ENCODE measurements around the gene DENND5B. TPM values are rescaled to one million over a fixed set of nuclear protein-coding genes. Genes with fewer than 3 reads are reported as not detected.
"Not testable (repeated sequence)": the region's sequence is repeated elsewhere in the genome, so short reads cannot be mapped to it uniquely, and the experiment has no call there.

The DENND5B gene
- total RNA-seq, 2 donors from 2014 or later = 0.10 to 0.18 TPM

DNA sequence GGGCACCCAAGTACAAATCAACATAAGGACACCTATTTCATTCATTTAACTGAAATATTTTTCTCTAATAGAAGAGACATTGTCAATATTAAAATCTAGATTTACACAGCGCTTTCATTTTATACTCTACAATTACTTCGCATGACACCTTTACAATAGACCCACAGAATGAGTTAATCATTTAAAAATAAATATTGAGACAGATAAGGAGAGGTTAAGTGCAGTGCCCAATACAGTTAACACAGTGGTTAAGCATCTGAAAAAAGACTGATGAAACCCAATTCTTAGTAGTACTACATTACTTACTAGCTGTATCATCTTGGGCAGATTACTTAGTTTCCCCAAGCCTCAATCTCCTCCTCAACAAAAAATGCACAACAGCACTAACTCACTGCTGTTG, 116.2 kb downstream of the DENND5B start:
- no peak for ATAC-seq
- no peaks in the 10 kb centered on the region for H3K9me3 Mint-ChIP-seq
- no peaks in the 10 kb centered on the region for H3K36me3 Mint-ChIP-seq
- DNase-seq (ENCODE audit: low spot score in 2 of 2) = no peak
- H3K27ac Mint-ChIP-seq = no peak overlapping the region

DNA sequence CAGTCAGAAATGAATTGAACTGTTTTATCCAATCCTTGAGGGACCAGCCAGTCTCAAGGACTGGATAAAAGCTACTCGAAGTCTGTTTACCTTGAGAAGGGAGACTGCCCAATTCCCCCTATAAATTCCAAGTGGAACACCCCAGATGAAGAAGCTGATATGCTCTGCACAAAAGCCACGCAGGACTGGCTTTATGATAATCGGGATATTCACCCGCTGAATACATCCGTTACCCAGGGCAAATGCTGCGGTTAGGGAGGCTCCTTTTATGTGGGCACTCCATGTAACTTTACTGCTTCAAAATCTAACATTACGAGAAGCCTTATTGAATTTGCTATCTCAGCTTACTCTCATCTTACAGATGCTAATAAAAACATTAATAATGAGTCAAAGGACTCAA, 119.1 kb downstream of the DENND5B start:
- Mint-ChIP-seq H3K9me3 (no peaks in the 10 kb centered on the region), H3K27ac (no peak overlapping the region), H3K36me3 (no peaks in the 10 kb centered on the region)
- ATAC-seq (no peak), DNase-seq (ENCODE audit: low spot score in 2 of 2) (no peak)

DNA sequence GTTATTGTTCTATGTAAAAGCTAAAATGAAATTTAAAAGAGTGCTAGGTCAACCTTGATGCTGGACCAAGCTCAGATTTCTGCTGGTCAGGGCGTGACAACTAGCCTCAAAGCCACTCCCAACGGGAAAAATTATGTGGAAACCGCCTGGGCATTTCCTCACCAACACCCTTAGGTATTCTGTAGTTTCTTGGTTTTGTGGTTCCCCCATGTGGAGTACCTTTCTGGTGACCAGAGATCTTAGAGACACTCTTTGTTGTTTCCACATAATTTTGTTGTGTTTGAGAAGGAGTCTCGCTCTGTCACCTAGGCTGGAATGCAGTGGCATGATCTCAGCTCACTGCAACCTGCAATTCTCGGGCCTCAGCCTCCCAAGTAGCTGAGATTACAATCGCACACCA, 119.9 kb downstream of the DENND5B start:
- no peaks in the 10 kb centered on the region for H3K36me3 Mint-ChIP-seq
- ATAC-seq (no peak), DNase-seq (ENCODE audit: low spot score in 2 of 2) (no peak)
- H3K27ac Mint-ChIP-seq = no peak overlapping the region
- no peaks in the 10 kb centered on the region for H3K9me3 Mint-ChIP-seq

DNA sequence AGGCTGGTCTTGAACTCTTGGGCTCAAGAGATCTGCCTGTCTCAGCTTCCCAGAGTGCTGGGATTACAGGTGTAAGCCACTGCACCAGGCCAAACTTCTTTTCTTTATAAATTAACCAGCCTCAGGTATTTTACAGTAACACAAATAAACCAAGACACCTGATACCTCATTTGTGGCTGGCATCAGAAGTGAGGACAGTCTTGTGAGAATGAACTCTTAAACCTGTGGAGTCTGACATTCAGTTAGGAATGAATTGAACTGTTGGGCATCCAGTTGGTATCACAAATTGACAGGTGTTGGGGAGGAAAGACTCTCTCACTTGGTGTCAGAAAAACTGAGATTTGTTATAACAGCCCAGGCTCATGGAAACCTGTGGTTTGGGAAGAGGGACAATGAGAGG, 120.5 kb downstream of the DENND5B start:
- ATAC-seq (no peak), DNase-seq (ENCODE audit: low spot score in 2 of 2) (no peak)
- no peaks in the 10 kb centered on the region for H3K36me3 Mint-ChIP-seq
- H3K27ac Mint-ChIP-seq = no peak overlapping the region
- H3K9me3 Mint-ChIP-seq = no peaks in the 10 kb centered on the region

DNA sequence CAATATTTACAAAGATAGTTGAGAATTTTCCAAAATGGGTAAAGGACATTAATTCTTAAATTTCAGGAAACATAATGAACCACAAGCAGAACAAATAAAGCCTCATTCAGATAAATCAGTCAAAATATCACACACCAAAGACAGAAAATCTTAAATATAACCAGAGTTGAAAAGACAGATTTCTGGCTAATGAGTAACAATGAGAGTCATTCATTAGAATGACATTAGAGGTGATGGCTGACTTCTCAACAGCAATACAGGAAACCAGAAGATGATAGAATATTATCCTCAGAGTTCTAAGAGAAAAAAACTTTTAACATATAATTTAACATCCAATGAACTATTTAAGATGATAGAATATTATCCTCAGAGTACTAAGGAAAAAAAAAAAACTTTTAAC, 124.2 kb downstream of the DENND5B start:
- H3K36me3 Mint-ChIP-seq = no peaks in the 10 kb centered on the region
- H3K27ac Mint-ChIP-seq = no peak overlapping the region
- ATAC-seq (no peak), DNase-seq (ENCODE audit: low spot score in 2 of 2) (no peak)
- no peaks in the 10 kb centered on the region for H3K9me3 Mint-ChIP-seq

DNA sequence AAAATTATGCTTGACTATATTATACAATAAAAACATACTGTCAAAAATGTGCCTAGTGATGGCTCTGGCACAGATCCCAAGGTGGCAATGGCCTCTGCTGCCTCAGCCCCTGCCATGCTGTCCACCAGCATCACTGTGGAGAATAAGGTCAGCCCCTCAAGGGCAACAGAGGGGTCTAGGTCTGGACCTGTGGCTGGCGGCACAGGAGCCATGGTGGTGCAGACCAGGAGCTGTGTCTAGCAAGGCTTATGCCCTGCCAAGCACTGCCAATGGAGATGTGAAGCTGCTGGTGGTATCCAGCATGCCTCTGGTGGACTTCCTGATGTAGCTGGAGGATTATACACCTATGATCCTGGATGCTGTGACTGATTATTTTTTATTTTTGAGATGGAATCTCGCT, 125.9 kb downstream of the DENND5B start:
- no peak for ATAC-seq

DNA sequence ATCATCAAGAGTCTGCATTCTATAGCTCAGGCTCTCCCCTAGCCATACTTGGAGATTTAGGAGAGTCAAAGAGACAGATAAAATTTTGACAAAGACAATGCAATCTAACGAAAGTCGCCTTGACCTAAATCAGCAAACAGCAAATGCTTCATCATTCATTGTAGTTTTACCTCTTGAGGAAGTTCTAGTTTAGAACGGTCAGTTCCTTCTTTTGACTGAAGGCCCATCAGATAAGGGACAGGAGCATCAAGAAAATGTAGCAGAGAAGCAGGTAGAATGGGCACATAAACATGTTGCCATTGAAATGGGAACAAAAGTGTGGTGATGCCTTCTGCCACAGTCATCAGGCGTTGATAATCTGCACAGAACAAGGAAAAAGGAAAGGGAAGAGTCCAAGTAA, 130.9 kb downstream of the DENND5B start:
- H3K36me3 Mint-ChIP-seq = no peaks in the 10 kb centered on the region
- DNase-seq (ENCODE audit: low spot score in 2 of 2) = no peak
- no peaks in the 10 kb centered on the region for H3K9me3 Mint-ChIP-seq
- no peak overlapping the region for H3K27ac Mint-ChIP-seq
- no peak for ATAC-seq

More for the DNA sequence above, 125.9 kb downstream of the DENND5B start:
- DNase-seq (ENCODE audit: low spot score in 2 of 2) = no peak
- Mint-ChIP-seq H3K36me3 (no peaks in the 10 kb centered on the region), H3K27ac (no peak overlapping the region), H3K9me3 (no peaks in the 10 kb centered on the region)

DNA sequence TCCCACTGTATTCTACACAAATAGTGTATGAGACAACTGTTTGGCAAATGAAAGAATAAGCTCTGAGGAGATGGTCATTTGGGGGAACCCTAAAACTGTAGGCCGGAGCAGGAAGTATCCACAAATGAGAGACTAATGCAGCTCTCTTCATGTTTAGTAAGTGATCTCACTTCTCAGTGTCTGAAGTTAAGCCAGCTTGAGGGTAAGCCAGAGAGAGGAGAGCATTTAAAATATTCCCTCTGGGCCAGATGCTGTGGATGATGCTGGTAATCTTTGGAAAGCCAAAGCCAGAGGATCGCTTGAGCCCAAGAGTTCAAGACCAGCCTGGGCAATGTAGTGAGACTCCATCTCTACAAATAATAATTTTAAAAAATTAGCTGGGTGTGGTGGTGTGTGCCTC, 134.4 kb downstream of the DENND5B start:
- Mint-ChIP-seq H3K27ac (no peak overlapping the region), H3K36me3 (no peaks in the 10 kb centered on the region), H3K9me3 (no peaks in the 10 kb centered on the region)
- DNase-seq (ENCODE audit: low spot score in 2 of 2) (no peak), ATAC-seq (no peak)

DNA sequence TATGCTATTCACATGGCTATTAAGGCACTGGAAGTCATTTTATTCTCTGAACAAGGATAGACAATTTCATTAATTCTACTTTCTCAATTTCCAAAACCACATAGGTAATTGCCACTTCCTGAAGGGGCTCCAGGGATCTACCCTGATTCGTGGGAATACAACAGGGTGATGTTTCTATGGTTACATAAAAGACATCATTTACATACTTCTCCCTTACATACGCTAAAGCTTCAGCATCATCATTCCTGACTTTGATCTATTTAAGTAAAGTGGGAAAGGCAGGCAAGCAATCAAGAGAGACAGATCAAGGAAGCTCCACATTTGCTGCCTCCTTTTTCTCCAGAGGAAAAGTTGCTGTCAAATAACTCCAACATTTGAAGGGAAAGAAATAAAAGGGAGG, 146.2 kb downstream of the DENND5B start:
- Mint-ChIP-seq H3K27ac (no peak overlapping the region), H3K36me3 (no peaks in the 10 kb centered on the region), H3K9me3 (no peaks in the 10 kb centered on the region)

DNA sequence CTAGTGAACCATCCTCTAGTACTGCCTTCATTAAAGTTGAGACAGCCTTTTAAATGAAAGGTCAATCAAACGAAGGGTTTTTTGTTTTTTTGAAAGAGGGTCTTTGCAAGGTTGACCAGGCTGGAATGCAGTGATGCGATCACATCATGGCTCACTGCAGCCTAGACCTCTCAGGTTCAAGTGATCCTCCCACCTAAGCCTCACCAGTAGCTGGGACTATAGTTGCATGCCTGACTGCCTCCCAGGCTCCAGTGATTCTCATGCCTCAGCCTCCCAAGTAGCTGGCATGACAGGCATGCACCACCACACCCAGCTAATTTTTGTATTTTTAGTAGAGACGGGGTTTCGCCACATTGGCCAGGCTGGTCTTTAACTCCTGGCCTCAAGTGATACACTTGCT, 150.3 kb downstream of the DENND5B start:
- DNase-seq (ENCODE audit: low spot score in 2 of 2) (no peak), ATAC-seq (no peak)

More for the DNA sequence above, 146.2 kb downstream of the DENND5B start:
- ATAC-seq (no peak), DNase-seq (ENCODE audit: low spot score in 2 of 2) (no peak)

DNA sequence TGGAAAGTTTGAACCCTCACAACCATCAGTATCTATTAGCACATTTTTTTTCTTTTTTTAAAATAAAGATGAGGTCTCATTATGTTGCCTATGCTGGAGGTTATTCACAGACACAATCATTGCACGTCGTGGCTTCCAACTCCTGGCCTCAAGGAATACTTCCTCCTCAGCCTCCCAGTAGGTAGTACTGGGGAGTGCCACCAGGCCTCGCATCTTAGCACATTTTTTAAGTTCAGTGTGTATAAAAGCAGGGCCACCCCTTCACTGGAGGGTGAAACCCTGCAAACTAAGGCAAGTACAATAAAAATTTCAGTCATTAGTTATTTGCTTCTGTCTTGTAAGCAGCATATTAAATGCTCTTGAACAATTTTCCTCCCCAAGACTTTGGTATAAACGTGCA, 150.8 kb downstream of the DENND5B start:
- ATAC-seq = no peak
- no peaks in the 10 kb centered on the region for H3K9me3 Mint-ChIP-seq
- H3K27ac Mint-ChIP-seq = no peak overlapping the region
- no peak for DNase-seq (ENCODE audit: low spot score in 2 of 2)
- H3K36me3 Mint-ChIP-seq = no peaks in the 10 kb centered on the region

More for the DNA sequence above, 150.3 kb downstream of the DENND5B start:
- H3K9me3 Mint-ChIP-seq = no peaks in the 10 kb centered on the region
- no peaks in the 10 kb centered on the region for H3K36me3 Mint-ChIP-seq
- no peak overlapping the region for H3K27ac Mint-ChIP-seq

DNA sequence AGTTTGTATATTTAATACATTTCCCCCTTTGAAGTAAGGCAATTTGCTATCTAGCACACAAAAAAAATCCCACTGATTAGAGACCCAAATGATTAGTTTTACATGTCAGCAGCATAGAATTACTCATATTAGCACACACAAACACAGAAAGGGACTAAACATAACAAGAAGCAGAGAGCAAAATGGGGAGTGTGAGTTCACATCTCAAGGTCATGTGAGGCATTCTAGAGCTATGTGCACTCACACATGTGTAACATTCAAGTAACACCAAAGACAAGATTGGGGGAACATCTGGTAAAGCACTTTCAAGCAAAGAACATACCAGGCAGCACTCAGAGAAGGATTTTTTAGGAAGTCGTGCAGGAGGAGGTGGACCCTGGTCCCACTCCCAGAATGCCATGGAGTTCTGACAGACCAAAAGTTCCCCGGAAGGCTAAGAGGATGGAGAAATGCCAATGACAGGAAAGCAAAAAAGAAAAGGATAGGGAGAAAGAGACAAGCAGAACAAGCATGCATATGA, 159.2 kb downstream of the DENND5B start:
- Mint-ChIP-seq H3K9me3 (no peaks in the 10 kb centered on the region), H3K36me3 (no peaks in the 10 kb centered on the region), H3K27ac (no peak overlapping the region)
- DNase-seq (ENCODE audit: low spot score in 2 of 2) (no peak), ATAC-seq (no peak)

DNA sequence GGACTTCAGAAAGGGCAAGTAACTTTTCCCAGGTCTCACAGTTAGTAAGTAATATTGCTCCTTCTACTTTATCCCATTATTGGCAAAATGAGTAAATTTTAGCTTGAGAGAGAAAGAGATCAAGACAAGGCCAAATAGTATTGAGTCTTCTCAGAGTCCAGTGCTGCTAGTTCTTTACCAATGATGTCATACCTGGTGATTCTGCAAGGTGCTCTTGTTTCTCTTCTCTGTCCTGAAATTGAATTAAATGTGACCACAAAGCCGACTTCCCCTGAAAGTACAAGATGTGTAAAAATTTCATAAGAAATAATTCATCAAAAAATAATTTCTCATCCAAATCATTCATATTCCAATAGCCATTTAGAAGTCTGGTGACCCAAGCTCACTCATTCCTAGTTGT, 167.5 kb downstream of the DENND5B start:
- Mint-ChIP-seq H3K27ac (no peak overlapping the region), H3K9me3 (no peaks in the 10 kb centered on the region), H3K36me3 (no peaks in the 10 kb centered on the region)
- ATAC-seq = no peak
- DNase-seq (ENCODE audit: low spot score in 2 of 2) = no peak

DNA sequence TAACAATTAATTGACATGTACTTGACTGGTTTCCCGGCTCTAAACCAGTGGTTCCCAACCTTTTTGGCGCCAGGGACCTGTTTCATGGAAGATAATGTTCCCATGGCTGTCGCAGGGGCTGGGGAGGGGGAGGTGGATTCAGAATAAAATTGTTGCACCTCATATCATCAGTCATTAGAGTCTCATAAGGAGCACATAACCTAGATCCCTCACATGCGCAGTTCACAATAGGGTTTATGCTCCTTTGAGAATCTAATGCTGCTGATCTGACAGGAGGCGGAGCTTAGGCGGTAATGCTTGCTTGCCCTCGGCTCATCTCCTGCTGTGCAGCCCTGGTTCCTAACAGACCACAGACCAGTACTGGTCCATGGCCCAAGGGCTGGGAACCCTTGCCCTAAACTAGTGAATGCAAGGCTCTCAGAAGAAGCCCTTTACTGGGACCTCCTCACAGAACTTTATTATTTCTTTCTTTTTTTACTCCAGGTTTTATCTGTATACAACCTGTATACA, 178.6 kb downstream of the DENND5B start:
- no peaks in the 10 kb centered on the region for H3K36me3 Mint-ChIP-seq
- no peak overlapping the region for H3K27ac Mint-ChIP-seq
- ATAC-seq (no peak), DNase-seq (ENCODE audit: low spot score in 2 of 2) (no peak)
- H3K9me3 Mint-ChIP-seq = no peaks in the 10 kb centered on the region

DNA sequence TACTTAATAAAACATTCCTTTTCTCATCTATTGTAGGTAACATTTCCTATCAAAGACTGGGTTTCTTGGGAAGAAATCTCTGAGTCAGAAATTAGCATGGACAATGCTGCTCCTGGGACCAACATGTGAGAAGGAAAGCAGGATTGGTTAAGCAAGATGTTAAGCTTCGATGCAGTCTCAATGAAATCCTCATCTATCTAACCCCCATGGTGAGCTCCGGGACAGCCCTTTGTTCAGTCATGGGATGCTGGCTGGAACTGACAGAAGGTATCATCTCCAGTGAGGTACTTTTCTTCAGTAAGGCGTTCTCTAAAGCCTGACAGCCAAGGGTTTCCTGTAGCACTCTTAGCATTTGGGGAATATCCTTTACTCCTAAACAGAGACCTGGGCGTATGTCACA, 182.2 kb downstream of the DENND5B start:
- DNase-seq (ENCODE audit: low spot score in 2 of 2) (no peak), ATAC-seq (no peak)
- Mint-ChIP-seq H3K27ac (no peak overlapping the region), H3K36me3 (no peaks in the 10 kb centered on the region), H3K9me3 (no peaks in the 10 kb centered on the region)

DNA sequence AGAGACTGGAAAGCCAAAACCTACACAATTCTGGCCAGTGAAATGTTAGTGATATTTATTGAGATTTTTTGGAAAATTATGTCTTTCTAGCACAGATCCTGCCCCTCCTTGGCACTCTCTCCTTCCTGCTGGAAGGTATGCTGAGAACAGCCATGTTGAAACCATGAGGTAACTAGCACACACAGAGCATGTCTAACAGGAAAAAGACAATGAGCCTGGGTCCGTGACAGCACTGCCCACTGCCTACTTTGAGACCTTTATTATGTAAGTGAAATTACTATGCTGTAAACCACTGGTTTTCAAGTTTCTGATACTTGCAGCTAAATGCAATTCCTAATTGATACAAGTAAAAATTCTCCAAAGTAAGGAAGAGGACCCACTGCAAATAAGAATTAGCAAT, 183.4 kb downstream of the DENND5B start:
- ATAC-seq (no peak), DNase-seq (ENCODE audit: low spot score in 2 of 2) (no peak)
- Mint-ChIP-seq H3K27ac (no peak overlapping the region), H3K9me3 (no peaks in the 10 kb centered on the region), H3K36me3 (no peaks in the 10 kb centered on the region)

DNA sequence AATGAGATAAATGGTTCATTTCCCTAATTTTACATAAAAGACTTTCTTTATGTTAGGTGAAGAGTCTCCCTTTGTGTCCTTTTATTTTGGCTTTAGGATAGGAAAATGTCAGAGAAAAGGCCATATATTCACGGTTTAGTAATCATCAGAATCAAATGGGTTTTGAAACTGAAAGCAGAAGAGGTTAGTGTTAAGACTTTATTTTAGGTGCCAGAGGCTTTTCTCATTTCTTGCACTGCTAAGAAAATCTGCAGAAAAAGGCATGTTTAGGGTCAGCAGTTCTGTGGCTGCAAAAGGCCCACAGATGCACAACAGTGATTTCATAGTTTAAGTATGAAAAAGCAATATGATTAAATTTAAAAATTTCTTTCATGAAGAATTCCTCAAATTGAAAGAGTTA, 184.6 kb downstream of the DENND5B start:
- Mint-ChIP-seq H3K36me3 (no peaks in the 10 kb centered on the region), H3K27ac (no peak overlapping the region), H3K9me3 (no peaks in the 10 kb centered on the region)
- no peak for ATAC-seq
- no peak for DNase-seq (ENCODE audit: low spot score in 2 of 2)

DNA sequence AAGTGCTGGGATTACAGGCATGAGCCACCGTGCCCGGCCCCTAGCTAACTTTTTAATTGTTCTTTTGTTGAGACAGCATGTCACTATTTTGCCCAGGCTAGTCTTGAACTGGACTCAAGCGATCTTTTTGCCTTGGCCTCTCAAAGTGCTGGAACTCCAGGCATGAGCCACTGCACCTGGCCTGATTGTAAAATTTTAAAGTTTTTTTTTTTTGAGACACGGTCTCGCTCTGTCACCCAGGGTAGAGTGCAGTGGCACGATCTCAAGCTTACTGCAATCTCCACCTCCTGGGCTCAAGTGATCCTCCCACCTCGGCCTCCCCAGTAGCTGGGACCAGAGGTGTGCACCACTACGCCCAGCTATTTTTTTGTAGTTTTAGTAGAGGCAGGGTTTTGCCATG, 185.9 kb downstream of the DENND5B start:
- DNase-seq (ENCODE audit: low spot score in 2 of 2) (no peak), ATAC-seq (no peak)
- no peak overlapping the region for H3K27ac Mint-ChIP-seq
- no peaks in the 10 kb centered on the region for H3K9me3 Mint-ChIP-seq
- H3K36me3 Mint-ChIP-seq = no peaks in the 10 kb centered on the region

DNA sequence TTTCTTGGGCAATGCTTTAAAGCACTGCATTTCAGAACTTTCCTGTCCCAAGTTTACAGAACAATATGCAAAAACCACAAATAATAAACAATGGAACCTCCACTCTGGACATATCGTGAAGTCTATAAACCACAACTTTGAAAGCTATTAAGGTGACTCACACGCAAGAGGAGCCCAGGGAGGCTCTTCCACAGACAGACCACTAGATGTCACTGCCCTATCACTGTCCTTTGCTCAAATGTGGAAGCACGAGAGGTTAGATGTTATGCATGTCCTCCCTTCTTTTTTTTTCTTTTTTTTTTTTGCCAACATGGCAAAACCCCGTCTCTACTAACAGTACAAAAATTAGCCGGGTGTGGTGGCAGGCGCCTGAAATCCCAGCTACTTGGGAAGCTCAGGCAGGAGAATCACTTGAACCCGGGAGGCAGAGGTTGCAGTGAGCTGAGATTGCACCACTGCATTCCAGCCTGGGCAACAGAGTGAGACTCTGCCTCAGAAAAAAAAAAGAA, 187.8 kb downstream of the DENND5B start:
- not testable (repeated sequence) for H3K9me3 Mint-ChIP-seq, H3K36me3 Mint-ChIP-seq, H3K27ac Mint-ChIP-seq
- peak; percentile 89 to 98 for ATAC-seq
- DNase-seq (ENCODE audit: low spot score in 2 of 2) = peak in 1 of 2 donors; percentile 46

All from activated naive CD4-positive, alpha-beta T cell treated with anti-CD3 and anti-CD28 coated beads, Interleukin-2, amount 50 U/mL, for 72 hours (primary cell).